H9 (cell line): ENCODE results near the gene ZNF142. TPM values are rescaled to one million over a fixed set of nuclear protein-coding genes. Genes with fewer than 3 reads are reported as not detected.

Source experiments
- DNase-seq: peaks from one replicate; pipeline ENCODE4 v3.0.0-alpha.2; 2017
- H2AFZ ChIP-seq: one replicate; pipeline ENCODE4 v1.6.1; 2013; ENCODE audit warnings: mild to moderate bottlenecking, low read length, control low read depth, moderate library complexity
- H2AK5ac ChIP-seq: 2 replicates; pipeline ENCODE4 v1.6.1; 2013; ENCODE audit warnings: low read length, control low read depth, mixed read lengths; ENCODE audit not compliant: insufficient read length
- H2BK120ac ChIP-seq: one replicate; pipeline ENCODE4 v1.6.1; 2013; ENCODE audit warnings: low read depth, mild to moderate bottlenecking, low read length, control low read depth, inconsistent platforms; ENCODE audit not compliant: poor library complexity, severe bottlenecking
- H2BK12ac ChIP-seq: 2 replicates; pipeline ENCODE4 v1.6.1; 2013; ENCODE audit warnings: low read length, control low read depth, mixed read lengths, low read depth; ENCODE audit not compliant: insufficient read length
- H2BK15ac ChIP-seq: 2 replicates; pipeline ENCODE4 v1.6.1; 2013; ENCODE audit warnings: low read depth, low read length, control low read depth
- H2BK20ac ChIP-seq: one replicate; pipeline ENCODE4 v1.6.1; 2013; ENCODE audit warnings: low read depth, mild to moderate bottlenecking, low read length, control low read depth, inconsistent platforms; ENCODE audit not compliant: poor library complexity, severe bottlenecking
- H2BK5ac ChIP-seq: 2 replicates; pipeline ENCODE4 v1.6.1; 2013; ENCODE audit warnings: low read length, control low read depth, mixed read lengths; ENCODE audit not compliant: insufficient read length
- H3K14ac ChIP-seq: 2 replicates; pipeline ENCODE4 v1.6.1; 2013; ENCODE audit warnings: low read length, control low read depth; ENCODE audit not compliant: insufficient read depth
- H3K18ac ChIP-seq: 2 replicates; pipeline ENCODE4 v1.6.1; 2013; ENCODE audit warnings: low read depth, mild to moderate bottlenecking, mixed read lengths, low read length, control low read depth; ENCODE audit not compliant: insufficient read length
- H3K23ac ChIP-seq: 2 replicates; pipeline ENCODE4 v1.6.1; 2013; ENCODE audit warnings: low read length, control low read depth, mixed read lengths, low read depth; ENCODE audit not compliant: insufficient read length
- H3K23me2 ChIP-seq: 2 replicates; pipeline ENCODE4 v1.6.1; 2013; ENCODE audit warnings: low read depth, mild to moderate bottlenecking, mixed read lengths, low read length, control low read depth; ENCODE audit not compliant: insufficient read length, poor library complexity, severe bottlenecking
- H3K27ac ChIP-seq: 2 replicates; pipeline ENCODE4 v1.5.1; 2013; ENCODE audit warnings: low read length, control low read depth, mixed read lengths, low read depth; ENCODE audit not compliant: insufficient read length
- H3K27me3 ChIP-seq: 2 replicates; pipeline ENCODE4 v1.6.1; 2013; ENCODE audit warnings: low read length, control low read depth, inconsistent platforms; ENCODE audit not compliant: insufficient read depth
- H3K4ac ChIP-seq: 2 replicates; pipeline ENCODE4 v1.6.1; 2013; ENCODE audit warnings: low read depth, mild to moderate bottlenecking, control low read depth, inconsistent platforms, low read length, moderate library complexity
- H3K4me1 ChIP-seq: 2 replicates; pipeline ENCODE4 v1.6.1; 2013; ENCODE audit warnings: low read length, control low read depth, inconsistent platforms; ENCODE audit not compliant: insufficient read depth
- H3K4me2 ChIP-seq: 2 replicates; pipeline ENCODE4 v1.6.1; 2013; ENCODE audit warnings: low read length, control low read depth, mixed read lengths; ENCODE audit not compliant: insufficient read length, insufficient read depth
- H3K56ac ChIP-seq: 2 replicates; pipeline ENCODE4 v1.6.1; 2013; ENCODE audit warnings: low read depth, mild to moderate bottlenecking, mixed read lengths, low read length, control low read depth; ENCODE audit not compliant: insufficient read length
- H3K79me1 ChIP-seq: 2 replicates; pipeline ENCODE4 v1.6.1; 2013; ENCODE audit warnings: low read depth, mild to moderate bottlenecking, moderate library complexity, low read length, control low read depth, inconsistent platforms; ENCODE audit not compliant: insufficient read depth, poor library complexity, severe bottlenecking
- H3K79me2 ChIP-seq: 2 replicates; pipeline ENCODE4 v1.6.1; 2013; ENCODE audit warnings: low read length, control low read depth, inconsistent platforms; ENCODE audit not compliant: insufficient read depth
- H3K9ac ChIP-seq: 2 replicates; pipeline ENCODE4 v1.6.1; 2013; ENCODE audit warnings: low read length, control low read depth, mixed read lengths; ENCODE audit not compliant: insufficient read length; ENCODE audit errors: extremely low read depth
- H3K9me3 ChIP-seq: one replicate; pipeline ENCODE4 v1.6.1; 2013; ENCODE audit warnings: low read depth, low read length, inconsistent platforms; ENCODE audit not compliant: control insufficient read depth
- H3T11ph ChIP-seq: one replicate; pipeline ENCODE4 v1.6.1; 2013; ENCODE audit warnings: mild to moderate bottlenecking, low read length, control low read depth, inconsistent platforms
- H4K20me1 ChIP-seq: one replicate; pipeline ENCODE4 v1.6.1; 2013; ENCODE audit not compliant: control insufficient read depth, insufficient read length, insufficient read depth
- H4K5ac ChIP-seq: 2 replicates; pipeline ENCODE4 v1.6.1; 2013; ENCODE audit warnings: low read depth, mild to moderate bottlenecking, mixed read lengths, low read length, control low read depth; ENCODE audit not compliant: insufficient read length
- H4K8ac ChIP-seq: replicated peaks from 2 replicates; pipeline ENCODE4 v1.6.1; 2013; ENCODE audit warnings: low read length, control low read depth, mixed read lengths, low read depth; ENCODE audit not compliant: insufficient read length
- H4K91ac ChIP-seq: 2 replicates; pipeline ENCODE4 v1.6.1; 2013; ENCODE audit warnings: low read depth, mild to moderate bottlenecking, moderate library complexity, mixed read lengths, low read length, control low read depth; ENCODE audit not compliant: insufficient read length
- H3K27ac Mint-ChIP-seq, 3 experiments: 2 replicates in 2 of 3; 3 replicates in 1 of 3; pipeline ENCODE4 v1.8.0; 2020 to 2021; ENCODE audit warnings: mixed read lengths in 3 of 3, mild to moderate bottlenecking in 1 of 3, moderate library complexity in 1 of 3
- H3K27me3 Mint-ChIP-seq: 2 replicates; pipeline ENCODE4 v1.8.0; 2021; ENCODE audit warnings: low read depth, mild to moderate bottlenecking, moderate library complexity, mixed read lengths
- H3K36me3 Mint-ChIP-seq, 3 experiments: 2 replicates in 2 of 3; 3 replicates in 1 of 3; pipeline ENCODE4 v1.8.0; 2020 to 2021; ENCODE audit warnings: low read depth in 3 of 3, mixed read lengths in 3 of 3; ENCODE audit not compliant: insufficient read depth in 1 of 3
- H3K4me1 Mint-ChIP-seq, 2 experiments: 2 replicates each; pipeline ENCODE4 v1.8.0; 2020; ENCODE audit warnings: mixed read lengths in 2 of 2
- H3K4me3 Mint-ChIP-seq, 2 experiments: 2 replicates in 1 of 2; 3 replicates in 1 of 2; pipeline ENCODE4 v1.8.0; 2020 to 2021; ENCODE audit warnings: mild to moderate bottlenecking in 2 of 2, mixed read lengths in 2 of 2, moderate library complexity in 1 of 2
- H3K9me3 Mint-ChIP-seq, 2 experiments: 2 replicates in 1 of 2; 3 replicates in 1 of 2; pipeline ENCODE4 v1.8.0; 2020; ENCODE audit warnings: mild to moderate bottlenecking in 2 of 2, mixed read lengths in 2 of 2, moderate library complexity in 1 of 2
- WGBS: extraction: QIAGEN DNeasy Blood & Tissue Kit; methylation state at CpG from one replicate; pipeline ENCODE4 v1.1.7; 2013; ENCODE audit warnings: missing lambda C conversion rate, low lambda C conversion rate, mixed read lengths; ENCODE audit not compliant: insufficient read length; ENCODE audit errors: extremely low coverage; 5-methylcytosine and 5-hydroxymethylcytosine counted together
- total RNA-seq: library from RNA; stranded (reverse); gene quantifications from 2 replicates; pipeline ENCODE4 v1.2.1, GENCODE V29; 2021
- TF ChIP-seq, protein P1 (sequence below): fragments of 200-600 bp; sonication (generic); conservative IDR thresholded peaks from 3 replicates; pipeline ENCODE4 v1.8.0; 2021; ENCODE audit warnings: antibody characterized with exemption, mild to moderate bottlenecking

Gene ZNF142
- total RNA-seq, 1 experiment from 2014 or later: 43.4 TPM

- Histone ChIP-seq H3K4me1 (no peaks in the 10 kb centered on the region), H4K91ac (no peak overlapping the region), H4K5ac (no peak overlapping the region), H3T11ph (no peak overlapping the region), H2AFZ (no peak overlapping the region), H3K27me3 (no peaks in the 10 kb centered on the region), H3K18ac (no peak overlapping the region), H4K8ac (no peak overlapping the region), H4K20me1 (no peaks in the 10 kb centered on the region), H2BK5ac (no peak overlapping the region), H3K79me1 (no peaks in the 10 kb centered on the region), H3K23ac (no peak overlapping the region), H3K27ac (no peak overlapping the region), H3K9ac (no peak overlapping the region), H3K14ac (no peak overlapping the region), H2BK12ac (no peak overlapping the region), H3K4me2 (no peak overlapping the region), H3K9me3 (no peaks in the 10 kb centered on the region), H3K56ac (no peak overlapping the region), H2BK120ac (no peak overlapping the region), H2BK15ac (no peak overlapping the region), H3K4ac (no peak overlapping the region), H3K79me2 (no peaks in the 10 kb centered on the region), H2BK20ac (no peak overlapping the region), H2AK5ac (no peak overlapping the region), H3K23me2 (no peaks in the 10 kb centered on the region)
- Mint-ChIP-seq H3K4me3 (no peak overlapping the region), H3K9me3 (no peaks in the 10 kb centered on the region; a peak in 1 of 5 replicates), H3K4me1 (no peaks in the 10 kb centered on the region), H3K36me3 (peaks cover 41 to 93% (median 78%) of the 10 kb centered on the region in 3 experiments; a peak in 6 of 7 replicates), H3K27ac (peak overlapping the region in 1 of 3 experiments; percentile 82; a peak in 1 of 7 replicates), H3K27me3 (no peaks in the 10 kb centered on the region)
- TF ChIP-seq, protein P1, sequence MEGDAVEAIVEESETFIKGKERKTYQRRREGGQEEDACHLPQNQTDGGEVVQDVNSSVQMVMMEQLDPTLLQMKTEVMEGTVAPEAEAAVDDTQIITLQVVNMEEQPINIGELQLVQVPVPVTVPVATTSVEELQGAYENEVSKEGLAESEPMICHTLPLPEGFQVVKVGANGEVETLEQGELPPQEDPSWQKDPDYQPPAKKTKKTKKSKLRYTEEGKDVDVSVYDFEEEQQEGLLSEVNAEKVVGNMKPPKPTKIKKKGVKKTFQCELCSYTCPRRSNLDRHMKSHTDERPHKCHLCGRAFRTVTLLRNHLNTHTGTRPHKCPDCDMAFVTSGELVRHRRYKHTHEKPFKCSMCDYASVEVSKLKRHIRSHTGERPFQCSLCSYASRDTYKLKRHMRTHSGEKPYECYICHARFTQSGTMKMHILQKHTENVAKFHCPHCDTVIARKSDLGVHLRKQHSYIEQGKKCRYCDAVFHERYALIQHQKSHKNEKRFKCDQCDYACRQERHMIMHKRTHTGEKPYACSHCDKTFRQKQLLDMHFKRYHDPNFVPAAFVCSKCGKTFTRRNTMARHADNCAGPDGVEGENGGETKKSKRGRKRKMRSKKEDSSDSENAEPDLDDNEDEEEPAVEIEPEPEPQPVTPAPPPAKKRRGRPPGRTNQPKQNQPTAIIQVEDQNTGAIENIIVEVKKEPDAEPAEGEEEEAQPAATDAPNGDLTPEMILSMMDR: no peak
- WGBS: no CpG with 5 or more reads among the region's 11 CpGs
- DNase-seq: no peak
These were observed 10.7 kb downstream of the ZNF142 start for GRCh38 chr2:218648787-218649100.
